ENCODE measurements around the gene SCAMP1. TPM values are rescaled to one million over a fixed set of nuclear protein-coding genes. Genes with fewer than 3 reads are reported as not detected.

SCAMP1 gene
- total RNA-seq, 2 donors from 2014 or later = 7.6 to 17.7 TPM

- Mint-ChIP-seq H3K36me3 (peaks cover 0 to 6% of the 10 kb centered on the region in 2 donors), H3K27ac (no peak overlapping the region), H3K9me3 (no peaks in the 10 kb centered on the region)
- DNase-seq (ENCODE audit: low spot score in 2 of 2) (no peak), ATAC-seq (no peak)
Observed at GRCh38 chr5:78467140-78467539, 106.7 kb downstream of the SCAMP1 start.

- ATAC-seq = no peak
- no peak overlapping the region for H3K27ac Mint-ChIP-seq
- peaks cover 0 to 6% of the 10 kb centered on the region in 2 donors for H3K36me3 Mint-ChIP-seq
- no peak for DNase-seq (ENCODE audit: low spot score in 2 of 2)
- no peaks in the 10 kb centered on the region for H3K9me3 Mint-ChIP-seq
Observed at GRCh38 chr5:78467752-78468357, 107.4 kb downstream of the SCAMP1 start.

- peaks cover 0 to 5% of the 10 kb centered on the region in 2 donors for H3K36me3 Mint-ChIP-seq
- ATAC-seq (no peak), DNase-seq (ENCODE audit: low spot score in 2 of 2) (no peak)
- H3K9me3 Mint-ChIP-seq = no peaks in the 10 kb centered on the region
- no peak overlapping the region for H3K27ac Mint-ChIP-seq
Observed at GRCh38 chr5:78471896-78472295, 111.5 kb downstream of the SCAMP1 start.

GRCh38 chr5:78472469-78473106 lies 112.2 kb downstream of the SCAMP1 start:
- no peak for DNase-seq (ENCODE audit: low spot score in 2 of 2)
- H3K9me3 Mint-ChIP-seq = no peaks in the 10 kb centered on the region
- no peak for ATAC-seq
- peaks cover 0 to 5% of the 10 kb centered on the region in 2 donors for H3K36me3 Mint-ChIP-seq
- H3K27ac Mint-ChIP-seq = no peak overlapping the region

GRCh38 chr5:78473751-78474150 lies 113.3 kb downstream of the SCAMP1 start:
- DNase-seq (ENCODE audit: low spot score in 2 of 2) (no peak), ATAC-seq (no peak)
- Mint-ChIP-seq H3K27ac (no peak overlapping the region), H3K36me3 (peaks cover 0 to 5% of the 10 kb centered on the region in 2 donors), H3K9me3 (no peaks in the 10 kb centered on the region)

GRCh38 chr5:78475370-78475769 lies 115.0 kb downstream of the SCAMP1 start:
- H3K27ac Mint-ChIP-seq = no peak overlapping the region
- no peak for ATAC-seq
- peaks cover 0 to 5% of the 10 kb centered on the region in 2 donors for H3K36me3 Mint-ChIP-seq
- no peak for DNase-seq (ENCODE audit: low spot score in 2 of 2)
- no peaks in the 10 kb centered on the region for H3K9me3 Mint-ChIP-seq

- ATAC-seq (no peak), DNase-seq (ENCODE audit: low spot score in 2 of 2) (no peak)
- H3K27ac Mint-ChIP-seq = no peak overlapping the region
- peaks cover 0 to 5% of the 10 kb centered on the region in 2 donors for H3K36me3 Mint-ChIP-seq
- no peaks in the 10 kb centered on the region for H3K9me3 Mint-ChIP-seq
Observed at GRCh38 chr5:78476795-78477194, 116.4 kb downstream of the SCAMP1 start.

- Mint-ChIP-seq H3K9me3 (no peaks in the 10 kb centered on the region), H3K36me3 (no peaks in the 10 kb centered on the region), H3K27ac (no peak overlapping the region)
- ATAC-seq (no peak), DNase-seq (ENCODE audit: low spot score in 2 of 2) (no peak)
Observed at GRCh38 chr5:78482948-78483347, 122.5 kb downstream of the SCAMP1 start.

- Mint-ChIP-seq H3K9me3 (no peaks in the 10 kb centered on the region), H3K27ac (peak overlapping the region; percentile 2 to 72), H3K36me3 (no peaks in the 10 kb centered on the region)
- ATAC-seq = no peak
- no peak for DNase-seq (ENCODE audit: low spot score in 2 of 2)
Observed at GRCh38 chr5:78483809-78484521, 123.5 kb downstream of the SCAMP1 start.

GRCh38 chr5:78486218-78486617 lies 125.8 kb downstream of the SCAMP1 start:
- no peak overlapping the region for H3K27ac Mint-ChIP-seq
- H3K9me3 Mint-ChIP-seq = no peaks in the 10 kb centered on the region
- DNase-seq (ENCODE audit: low spot score in 2 of 2) (no peak), ATAC-seq (no peak)
- no peaks in the 10 kb centered on the region for H3K36me3 Mint-ChIP-seq

GRCh38 chr5:78487846-78488245 lies 127.4 kb downstream of the SCAMP1 start:
- Mint-ChIP-seq H3K27ac (no peak overlapping the region), H3K9me3 (no peaks in the 10 kb centered on the region), H3K36me3 (no peaks in the 10 kb centered on the region)
- DNase-seq (ENCODE audit: low spot score in 2 of 2) = no peak
- ATAC-seq = no peak

GRCh38 chr5:78490709-78491485 lies 130.5 kb downstream of the SCAMP1 start:
- Mint-ChIP-seq H3K9me3 (no peaks in the 10 kb centered on the region), H3K27ac (no peak overlapping the region), H3K36me3 (no peaks in the 10 kb centered on the region)
- no peak for ATAC-seq
- DNase-seq (ENCODE audit: low spot score in 2 of 2) = no peak

GRCh38 chr5:78492224-78492623 lies 131.8 kb downstream of the SCAMP1 start:
- no peak for DNase-seq (ENCODE audit: low spot score in 2 of 2)
- Mint-ChIP-seq H3K27ac (peak overlapping the region in 1 of 2 donors; percentile 4), H3K36me3 (no peaks in the 10 kb centered on the region), H3K9me3 (no peaks in the 10 kb centered on the region)
- ATAC-seq = no peak

- H3K9me3 Mint-ChIP-seq = no peaks in the 10 kb centered on the region
- no peaks in the 10 kb centered on the region for H3K36me3 Mint-ChIP-seq
- no peak overlapping the region for H3K27ac Mint-ChIP-seq
- ATAC-seq = no peak
- no peak for DNase-seq (ENCODE audit: low spot score in 2 of 2)
Observed at GRCh38 chr5:78492650-78493049, 132.2 kb downstream of the SCAMP1 start.

GRCh38 chr5:78495800-78496199 lies 135.4 kb downstream of the SCAMP1 start:
- Mint-ChIP-seq H3K27ac (no peak overlapping the region), H3K36me3 (no peaks in the 10 kb centered on the region), H3K9me3 (no peaks in the 10 kb centered on the region)
- DNase-seq (ENCODE audit: low spot score in 2 of 2) (no peak), ATAC-seq (no peak)

- H3K9me3 Mint-ChIP-seq = no peaks in the 10 kb centered on the region
- ATAC-seq (no peak), DNase-seq (ENCODE audit: low spot score in 2 of 2) (no peak)
- H3K36me3 Mint-ChIP-seq = no peaks in the 10 kb centered on the region
- H3K27ac Mint-ChIP-seq = no peak overlapping the region
Observed at GRCh38 chr5:78496373-78496772, 136.0 kb downstream of the SCAMP1 start.
